ENCODE results near the gene NLGN2.

NLGN2 gene

DNA sequence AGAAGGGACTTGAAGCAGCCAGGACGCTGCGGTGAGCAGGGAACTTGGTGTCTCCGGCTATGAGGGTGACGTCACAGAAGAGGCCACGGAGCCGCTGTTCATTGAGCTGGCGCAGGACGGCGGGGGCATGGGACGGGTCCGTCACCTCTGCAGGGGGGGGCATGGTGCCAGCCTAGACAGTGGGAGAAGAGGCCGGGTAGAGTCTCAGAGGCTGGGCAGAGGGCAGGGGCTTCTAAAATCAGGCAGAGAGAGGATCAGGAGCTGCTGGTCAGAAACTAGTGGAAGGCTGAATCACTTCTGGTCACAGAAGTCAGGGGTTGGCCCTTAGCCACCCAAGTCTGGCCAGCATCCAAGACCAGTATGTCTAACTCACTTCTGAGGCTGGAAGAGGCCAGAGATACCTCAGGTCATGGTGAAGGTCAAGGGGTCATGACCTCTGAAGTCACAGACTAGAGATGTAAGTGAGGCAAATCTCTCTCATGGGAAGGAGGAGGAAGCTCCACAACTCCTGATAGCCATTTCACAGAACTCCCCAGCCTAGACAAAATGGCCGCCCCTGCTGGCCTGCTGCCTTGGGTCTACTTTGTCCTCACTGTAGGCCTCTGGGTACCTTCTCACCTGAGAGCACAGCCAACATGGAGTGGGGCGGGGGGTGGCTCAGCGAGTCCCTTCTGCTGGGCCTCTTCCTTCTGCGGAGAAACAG, 59.1 kb downstream of the NLGN2 start:
- no peak for DNase-seq

DNA sequence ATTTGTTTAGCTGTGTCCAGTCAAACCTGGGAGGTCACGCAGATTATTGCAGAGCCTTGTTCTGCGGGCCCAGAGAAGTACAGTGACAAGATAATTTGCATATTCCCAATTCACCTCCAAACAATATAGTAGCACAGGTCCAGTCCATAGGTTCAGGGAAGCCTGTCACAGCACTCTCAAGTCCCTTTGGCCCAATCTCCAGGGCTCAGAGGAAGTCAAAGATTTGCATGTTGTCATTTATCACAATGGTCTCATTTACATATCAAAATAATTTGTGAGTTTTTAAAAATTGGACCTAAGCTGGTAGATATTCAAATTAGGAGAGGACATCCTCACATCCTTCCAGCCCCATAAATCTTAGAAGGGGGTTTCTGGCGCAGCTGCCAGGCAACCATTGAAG, 59.9 kb downstream of the NLGN2 start:
- DNase-seq, result no peak

DNA sequence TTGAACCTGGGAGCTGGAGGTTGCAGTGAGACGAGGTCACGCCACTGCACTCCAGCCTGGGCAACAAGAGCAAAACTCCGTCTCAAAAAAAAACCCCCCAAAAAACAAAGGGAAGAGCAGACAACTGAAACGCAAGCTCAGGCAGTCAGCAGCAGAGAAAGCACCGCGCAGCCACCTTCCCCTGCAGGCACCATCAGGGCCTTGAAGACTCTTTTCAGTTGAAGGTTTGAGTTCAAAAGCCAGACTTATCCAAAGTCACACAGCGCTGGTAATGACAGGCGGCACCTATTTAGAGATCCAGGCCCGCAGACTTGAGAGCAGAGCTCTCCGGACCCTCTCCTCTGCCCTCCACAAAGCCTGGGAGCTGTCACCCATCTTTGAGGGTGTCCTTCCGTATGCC, 60.6 kb downstream of the NLGN2 start:
- no peak for DNase-seq

DNA sequence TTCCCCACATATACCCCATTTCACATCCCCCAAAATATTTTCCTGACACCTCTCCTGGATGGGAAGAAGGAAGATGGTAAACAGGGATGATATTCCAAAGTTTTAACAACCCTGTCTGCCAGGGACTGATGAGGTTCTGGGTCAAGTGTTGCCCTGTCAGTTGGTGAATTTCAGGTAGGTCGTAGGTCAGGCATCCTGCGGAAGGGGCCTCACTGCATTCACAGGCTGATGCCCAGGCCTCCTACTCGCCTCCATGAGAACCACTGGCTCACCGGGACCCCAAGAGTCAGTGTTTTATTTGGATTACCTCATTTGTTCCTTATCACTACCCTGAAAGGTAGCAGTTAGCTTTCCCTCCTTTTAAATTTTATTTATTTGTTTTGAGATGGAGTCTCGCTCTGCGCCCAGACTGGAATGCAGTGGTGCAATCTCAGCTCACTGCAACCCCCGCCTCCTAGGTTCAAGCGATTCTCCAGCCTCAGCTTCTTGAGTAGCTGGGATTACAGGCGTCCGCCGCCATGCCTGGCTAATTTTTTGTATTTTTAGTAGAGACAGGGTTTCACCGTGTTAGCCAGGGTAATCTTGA, 61.3 kb downstream of the NLGN2 start:
- no peak for DNase-seq

All from stimulated activated CD4-positive, alpha-beta T cell treated with anti-CD3 and anti-CD28 coated beads, Interleukin-15, amount 100 ng/mL, for 24 hours (primary cell).